GM19240 (cell line): ENCODE measurements around the gene BSN.
"Not testable (repeated sequence)": the region's sequence is repeated elsewhere in the genome, so short reads cannot be mapped to it uniquely, and the experiment has no call there.

ENCODE experiments used
- DNase-seq: peaks from one replicate; pipeline ENCODE4 v3.0.0; 2011; ENCODE audit warnings: low spot score; ENCODE audit not compliant: insufficient read length

Gene BSN

GRCh38 chr3:49535971-49536874 is 18.1 kb upstream of the BSN start:
- no peak for DNase-seq

DNA sequence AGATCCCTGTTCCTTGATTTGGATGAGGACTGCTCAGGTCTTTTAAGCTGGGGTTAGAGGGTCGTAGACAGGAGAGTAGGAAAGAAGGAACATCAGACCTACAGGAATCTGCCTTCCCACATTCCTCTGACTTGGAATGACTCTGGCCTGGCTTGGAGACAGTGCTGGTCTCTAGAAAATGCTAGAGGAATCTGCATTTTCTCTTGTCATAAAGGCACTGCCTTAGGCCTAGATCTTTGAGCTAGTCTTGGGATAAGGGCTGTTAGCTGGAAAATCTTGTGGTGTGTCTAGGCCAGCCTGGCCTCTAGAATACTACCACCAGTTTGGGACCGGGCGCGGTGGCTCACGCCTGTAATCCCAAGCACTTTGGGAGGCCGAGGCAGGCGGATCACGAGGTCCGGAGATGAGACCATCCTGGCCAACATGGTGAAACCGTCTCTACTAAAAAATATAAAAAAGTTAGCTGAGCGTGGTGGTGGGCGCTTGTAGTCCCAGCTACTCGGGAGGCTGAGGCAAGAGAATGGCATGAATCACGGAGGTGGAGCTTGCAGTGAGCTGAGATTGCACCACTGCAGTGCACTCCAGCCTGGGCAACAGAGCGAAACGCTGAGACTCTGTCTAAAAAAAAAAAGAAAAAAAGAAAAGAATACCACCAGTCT is 17.3 kb upstream of the BSN start:
- no peak for DNase-seq

- DNase-seq: peak; percentile 85
These were observed 14.4 kb upstream of the BSN start for GRCh38 chr3:49539659-49540560.

- no peak for DNase-seq
These were observed 2.2 kb upstream of the BSN start for GRCh38 chr3:49552087-49552486.

DNA sequence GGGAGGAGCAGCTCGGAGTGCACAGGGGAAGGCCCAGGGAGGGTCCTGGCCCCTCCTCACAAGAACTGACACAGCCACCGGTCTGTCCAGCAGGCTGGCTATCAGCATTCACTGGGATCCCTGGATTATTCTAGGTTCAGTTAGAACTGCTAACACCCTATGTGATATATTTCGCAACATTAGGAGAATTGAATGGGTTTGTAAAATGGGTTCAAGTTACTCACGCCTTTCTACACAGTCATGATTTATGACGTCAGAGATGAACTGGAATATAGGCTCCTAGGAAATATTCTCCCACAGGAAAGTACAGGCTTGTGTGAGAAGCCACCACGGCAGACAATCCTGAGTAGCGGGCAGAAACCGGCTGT is 969 bp upstream of the BSN start:
- DNase-seq: no peak

- peak; percentile 35 for DNase-seq
These were observed 472 bp downstream of the BSN start for GRCh38 chr3:49554633-49555265.

- no peak for DNase-seq
These were observed 2.4 kb downstream of the BSN start for GRCh38 chr3:49556500-49557275.

GRCh38 chr3:49563040-49563578 is 8.8 kb downstream of the BSN start:
- no peak for DNase-seq

GRCh38 chr3:49563766-49564165 is 9.5 kb downstream of the BSN start:
- DNase-seq: no peak

DNA sequence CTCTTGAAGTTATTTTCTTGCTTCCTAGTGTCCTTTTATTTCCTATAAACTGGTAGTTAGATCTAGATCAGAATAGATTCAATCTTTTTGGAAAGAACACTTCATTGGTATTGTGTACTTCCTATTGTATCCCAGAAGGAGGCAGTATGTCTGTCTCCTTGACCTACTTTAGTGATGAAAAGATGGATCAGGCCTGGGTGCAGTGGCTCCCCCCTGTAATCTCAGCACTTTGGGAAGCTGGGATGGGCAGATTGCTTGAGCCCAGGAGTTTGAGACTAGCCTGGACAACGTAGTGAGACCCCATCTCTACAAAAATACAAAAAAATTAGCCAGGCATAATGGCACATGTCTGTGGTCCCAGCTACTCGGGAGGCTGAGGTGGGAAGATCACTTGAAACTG is 12.0 kb downstream of the BSN start:
- no peak for DNase-seq

- DNase-seq: no peak
These were observed 13.1 kb downstream of the BSN start for GRCh38 chr3:49567406-49567805.

DNA sequence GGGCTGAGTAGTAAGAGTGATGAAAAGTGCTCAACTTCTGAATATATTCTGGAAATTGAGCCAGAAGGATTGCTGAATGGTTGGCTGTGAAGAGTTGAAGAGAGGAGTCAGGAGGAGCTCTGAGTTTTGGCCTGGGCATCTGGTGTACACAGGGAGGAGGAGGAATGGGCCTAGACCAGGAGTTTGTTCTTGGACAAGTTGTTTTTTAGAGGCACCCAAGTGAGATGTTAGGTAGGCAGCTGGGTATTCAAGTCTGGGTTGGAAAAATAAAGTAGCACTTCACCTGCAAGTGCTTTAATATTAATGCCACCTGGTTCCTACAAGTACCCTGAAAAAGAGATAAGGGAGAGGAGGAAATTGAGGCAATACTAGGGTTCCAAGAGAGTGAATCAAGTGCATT is 14.7 kb downstream of the BSN start:
- DNase-seq: no peak

GRCh38 chr3:49570028-49570654 is 15.9 kb downstream of the BSN start:
- no peak for DNase-seq

GRCh38 chr3:49582177-49582576 is 27.9 kb downstream of the BSN start:
- no peak for DNase-seq

- not testable (repeated sequence) for DNase-seq
These were observed 31.0 kb downstream of the BSN start for GRCh38 chr3:49585261-49585755.

GRCh38 chr3:49591615-49592014 is 37.3 kb downstream of the BSN start:
- no peak for DNase-seq

DNA sequence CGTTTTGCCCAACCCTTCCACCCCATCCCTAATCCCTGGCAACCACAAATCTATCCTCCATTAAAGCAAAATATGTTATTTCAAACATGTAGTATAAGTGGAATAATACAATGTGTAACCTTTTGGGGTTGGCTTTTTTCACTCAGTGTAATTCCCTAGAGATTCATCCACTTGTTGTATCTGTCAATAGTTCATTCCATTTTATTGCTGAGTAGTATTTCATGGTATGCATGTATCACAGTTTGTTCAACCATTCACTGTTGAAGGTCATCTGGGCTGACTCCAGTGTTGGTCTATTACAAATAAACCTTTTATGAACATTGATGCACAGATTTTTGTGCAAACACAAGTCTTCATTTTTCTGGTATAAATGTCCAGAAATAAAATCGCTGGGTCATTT is 38.8 kb downstream of the BSN start:
- no peak for DNase-seq

- no peak for DNase-seq
These were observed 46.5 kb downstream of the BSN start for GRCh38 chr3:49600781-49601180.

DNA sequence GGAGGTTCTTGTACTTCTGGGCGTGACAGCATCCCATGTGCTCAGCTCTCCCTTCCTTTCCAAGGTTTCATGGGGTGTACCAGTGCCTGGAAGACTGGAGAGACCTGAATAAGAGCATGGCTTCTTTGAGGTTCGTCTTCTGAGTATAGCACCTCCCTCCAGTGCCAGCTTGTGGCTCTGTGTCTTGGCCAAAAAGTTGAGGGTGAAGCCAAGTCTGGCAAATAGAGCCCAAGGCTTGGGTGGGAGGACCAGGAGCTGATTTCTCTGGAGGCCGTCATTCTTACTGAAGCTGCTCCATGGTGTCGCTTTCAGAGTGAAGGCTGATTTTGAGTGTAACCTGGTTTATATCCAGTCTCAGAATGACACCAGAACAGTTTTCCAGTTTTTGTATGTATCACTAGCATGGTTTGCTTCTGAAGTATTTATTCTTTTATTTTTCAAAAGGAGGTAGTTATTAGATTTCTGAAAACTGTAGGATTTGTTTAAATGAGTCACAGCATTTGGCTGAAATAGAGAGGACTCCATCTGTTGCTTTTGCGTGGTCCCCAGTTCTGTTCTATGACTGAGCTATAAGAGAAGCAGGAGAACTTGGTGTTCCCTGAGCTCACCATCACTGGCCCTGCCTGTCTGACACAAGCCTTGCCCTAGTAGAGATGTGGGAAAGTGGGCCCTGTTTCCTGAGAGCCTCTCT is 47.2 kb downstream of the BSN start:
- DNase-seq: no peak
